T-helper 2 cell treated with Interferon-gamma antibody and Interleukin-4, amounts not matched to agents 5 μg/mL and 100 μg/mL, for 36 hours (primary cell): Measurements from ENCODE around the gene MCF2L2.

Experiments used
- DNase-seq: peaks from one replicate; pipeline ENCODE4 v3.0.0; 2021; ENCODE audit warnings: low spot score
- H3K27ac Mint-ChIP-seq: one replicate; pipeline ENCODE4 v1.8.0; 2021; ENCODE audit warnings: mild to moderate bottlenecking, mixed read lengths
- H3K27me3 Mint-ChIP-seq: one replicate; pipeline ENCODE4 v1.8.0; 2021; ENCODE audit warnings: low read depth, mixed read lengths
- H3K36me3 Mint-ChIP-seq: one replicate; pipeline ENCODE4 v1.8.0; 2021; ENCODE audit warnings: low read depth, mixed read lengths
- H3K4me1 Mint-ChIP-seq: one replicate; pipeline ENCODE4 v1.8.0; 2021; ENCODE audit warnings: low read depth, mixed read lengths
- H3K4me3 Mint-ChIP-seq: one replicate; pipeline ENCODE4 v1.8.0; 2022; ENCODE audit warnings: mild to moderate bottlenecking, moderate library complexity, mixed read lengths
- H3K9me3 Mint-ChIP-seq: one replicate; pipeline ENCODE4 v1.8.0; 2021; ENCODE audit warnings: mixed read lengths

The MCF2L2 gene

GRCh38 chr3:183306798-183307671 lies 121.4 kb downstream of the MCF2L2 start:
- Mint-ChIP-seq H3K4me3 (peak overlapping the region; percentile 61), H3K27me3 (no peaks in the 10 kb centered on the region), H3K36me3 (peaks cover 5% of the 10 kb centered on the region), H3K9me3 (no peaks in the 10 kb centered on the region), H3K4me1 (peaks cover 25% of the 10 kb centered on the region), H3K27ac (peak overlapping the region; percentile 79)
- peak; percentile 70 for DNase-seq

- Mint-ChIP-seq H3K27ac (no peak overlapping the region), H3K4me1 (peaks cover 28% of the 10 kb centered on the region), H3K36me3 (peaks cover 4% of the 10 kb centered on the region), H3K4me3 (no peak overlapping the region), H3K27me3 (no peaks in the 10 kb centered on the region), H3K9me3 (no peaks in the 10 kb centered on the region)
- no peak for DNase-seq
Observed at GRCh38 chr3:183303690-183304089, 124.7 kb downstream of the MCF2L2 start.

GRCh38 chr3:183301937-183302580 lies 126.4 kb downstream of the MCF2L2 start:
- Mint-ChIP-seq H3K27ac (no peak overlapping the region), H3K4me3 (peak overlapping the region; percentile 0), H3K27me3 (no peaks in the 10 kb centered on the region), H3K9me3 (no peaks in the 10 kb centered on the region), H3K36me3 (peaks cover 3% of the 10 kb centered on the region), H3K4me1 (peaks cover 18% of the 10 kb centered on the region)
- no peak for DNase-seq

GRCh38 chr3:183300996-183301562 lies 127.3 kb downstream of the MCF2L2 start:
- Mint-ChIP-seq H3K27me3 (no peaks in the 10 kb centered on the region), H3K4me3 (no peak overlapping the region)

GRCh38 chr3:183299976-183300375 lies 128.4 kb downstream of the MCF2L2 start:
- Mint-ChIP-seq H3K36me3 (peaks cover 12% of the 10 kb centered on the region), H3K27ac (no peak overlapping the region), H3K27me3 (no peaks in the 10 kb centered on the region)

More at GRCh38 chr3:183300996-183301562, 127.3 kb downstream of the MCF2L2 start:
- no peak for DNase-seq
- Mint-ChIP-seq H3K4me1 (peaks cover 8% of the 10 kb centered on the region), H3K27ac (no peak overlapping the region), H3K36me3 (peaks cover 9% of the 10 kb centered on the region), H3K9me3 (no peaks in the 10 kb centered on the region)

GRCh38 chr3:183298701-183299153 lies 129.7 kb downstream of the MCF2L2 start:
- peaks cover 12% of the 10 kb centered on the region for H3K36me3 Mint-ChIP-seq
- peaks cover 7% of the 10 kb centered on the region for H3K4me1 Mint-ChIP-seq
- H3K27me3 Mint-ChIP-seq = no peaks in the 10 kb centered on the region
- H3K27ac Mint-ChIP-seq = no peak overlapping the region
- H3K9me3 Mint-ChIP-seq = no peaks in the 10 kb centered on the region
- no peak overlapping the region for H3K4me3 Mint-ChIP-seq
- no peak for DNase-seq

More at GRCh38 chr3:183299976-183300375, 128.4 kb downstream of the MCF2L2 start:
- H3K4me3 Mint-ChIP-seq = no peak overlapping the region
- peaks cover 7% of the 10 kb centered on the region for H3K4me1 Mint-ChIP-seq
- H3K9me3 Mint-ChIP-seq = no peaks in the 10 kb centered on the region
- no peak for DNase-seq

- peaks cover 2% of the 10 kb centered on the region for H3K4me1 Mint-ChIP-seq
- H3K27me3 Mint-ChIP-seq = no peaks in the 10 kb centered on the region
- DNase-seq = no peak
- H3K4me3 Mint-ChIP-seq = no peak overlapping the region
- no peak overlapping the region for H3K27ac Mint-ChIP-seq
- no peaks in the 10 kb centered on the region for H3K9me3 Mint-ChIP-seq
- peaks cover 12% of the 10 kb centered on the region for H3K36me3 Mint-ChIP-seq
Observed at GRCh38 chr3:183296944-183297343, 131.5 kb downstream of the MCF2L2 start.

- no peaks in the 10 kb centered on the region for H3K27me3 Mint-ChIP-seq
- no peak for DNase-seq
- H3K36me3 Mint-ChIP-seq = peaks cover 14% of the 10 kb centered on the region
- H3K4me3 Mint-ChIP-seq = no peak overlapping the region
- no peaks in the 10 kb centered on the region for H3K9me3 Mint-ChIP-seq
- no peak overlapping the region for H3K27ac Mint-ChIP-seq
- no peaks in the 10 kb centered on the region for H3K4me1 Mint-ChIP-seq
Observed at GRCh38 chr3:183295211-183295610, 133.2 kb downstream of the MCF2L2 start.

GRCh38 chr3:183293966-183294365 lies 134.5 kb downstream of the MCF2L2 start:
- H3K27ac Mint-ChIP-seq = no peak overlapping the region
- peaks cover 14% of the 10 kb centered on the region for H3K36me3 Mint-ChIP-seq

GRCh38 chr3:183291497-183292031 lies 136.9 kb downstream of the MCF2L2 start:
- Mint-ChIP-seq H3K27me3 (no peaks in the 10 kb centered on the region), H3K9me3 (no peaks in the 10 kb centered on the region), H3K36me3 (peaks cover 12% of the 10 kb centered on the region), H3K4me3 (no peak overlapping the region), H3K27ac (no peak overlapping the region), H3K4me1 (peaks cover 5% of the 10 kb centered on the region)
- no peak for DNase-seq

More at GRCh38 chr3:183293966-183294365, 134.5 kb downstream of the MCF2L2 start:
- no peaks in the 10 kb centered on the region for H3K4me1 Mint-ChIP-seq
- H3K9me3 Mint-ChIP-seq = no peaks in the 10 kb centered on the region
- DNase-seq = no peak
- H3K4me3 Mint-ChIP-seq = no peak overlapping the region
- H3K27me3 Mint-ChIP-seq = no peaks in the 10 kb centered on the region

- DNase-seq = no peak
- Mint-ChIP-seq H3K9me3 (no peaks in the 10 kb centered on the region), H3K4me1 (peaks cover 19% of the 10 kb centered on the region), H3K4me3 (no peak overlapping the region), H3K27ac (no peak overlapping the region), H3K27me3 (no peaks in the 10 kb centered on the region), H3K36me3 (peaks cover 8% of the 10 kb centered on the region)
Observed at GRCh38 chr3:183290216-183290615, 138.2 kb downstream of the MCF2L2 start.

- Mint-ChIP-seq H3K27ac (no peak overlapping the region), H3K4me3 (no peak overlapping the region), H3K36me3 (peaks cover 5% of the 10 kb centered on the region), H3K4me1 (peaks cover 25% of the 10 kb centered on the region), H3K9me3 (no peaks in the 10 kb centered on the region), H3K27me3 (no peaks in the 10 kb centered on the region)
- DNase-seq = no peak
Observed at GRCh38 chr3:183288117-183288516, 140.3 kb downstream of the MCF2L2 start.

GRCh38 chr3:183287301-183287971 lies 141.0 kb downstream of the MCF2L2 start:
- no peaks in the 10 kb centered on the region for H3K27me3 Mint-ChIP-seq
- H3K36me3 Mint-ChIP-seq = peaks cover 5% of the 10 kb centered on the region
- peak overlapping the region; percentile 58 for H3K27ac Mint-ChIP-seq
- no peaks in the 10 kb centered on the region for H3K9me3 Mint-ChIP-seq
- peaks cover 25% of the 10 kb centered on the region for H3K4me1 Mint-ChIP-seq
- DNase-seq = no peak
- no peak overlapping the region for H3K4me3 Mint-ChIP-seq
